ENCODE data around the gene CFAP77. TPM values are rescaled to one million over a fixed set of nuclear protein-coding genes. Genes with fewer than 3 reads are reported as not detected.

CFAP77 gene
- total and polyA plus RNA-seq, 2 of the 4 experiments (the other 2 are of a cell fraction) = not detected

DNA sequence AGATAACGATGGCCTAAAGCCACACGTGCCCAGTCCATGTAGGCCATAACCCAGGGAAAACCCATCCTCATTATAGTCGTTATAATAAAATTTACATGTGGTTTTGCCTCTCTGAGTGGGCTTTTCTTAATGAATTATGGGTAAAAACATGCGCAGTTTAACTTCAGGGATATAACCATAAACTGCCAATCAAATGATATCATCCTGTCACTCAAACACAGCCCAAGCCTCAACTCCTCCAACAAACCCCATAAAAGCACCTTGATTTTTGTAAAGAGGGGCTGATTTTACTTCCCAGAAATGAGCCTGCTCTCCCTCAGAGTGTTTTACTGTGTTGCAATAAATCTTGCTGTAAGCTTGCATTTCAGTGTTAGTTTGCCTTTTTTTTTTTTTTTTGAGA is 39.4 kb upstream of the CFAP77 start:
- no peak overlapping the region for H3K4me3 ChIP-seq (ENCODE audit: insufficient read depth, low read depth, low read length)
- intact Hi-C loops (cut with micrococcal nuclease) (no loop called here), in situ Hi-C loops (cut with MboI; ENCODE audit: low sequenced_read_pairs) (no loop called here), dilution Hi-C loops (cut with HindIII; ENCODE audit: low sequenced_read_pairs, unreplicated experiment) (no loop called here)
- H2BK20ac ChIP-seq (ENCODE audit: low read depth, low read length) = no peak overlapping the region
- POLR2A ChIA-PET (ENCODE audit: unreplicated experiment) = no interaction called here
- H3K56ac ChIP-seq (ENCODE audit: extremely low read depth, insufficient read depth, low read length) = no peak overlapping the region
- no peak overlapping the region for H3K14ac ChIP-seq (replicated peaks; ENCODE audit: low read depth, low read length)
- peaks cover 3% of the 10 kb centered on the region; the same call in 1 of the 2 replicates for H3K9me1 ChIP-seq (ENCODE audit: insufficient read depth, low read length)
- BruUV-seq (replicated peaks) = no TSS peak
- peaks cover 3% of the 10 kb centered on the region for H3K4me1 ChIP-seq (ENCODE audit: control insufficient read depth, insufficient read depth, low read length)
- H2BK15ac ChIP-seq (ENCODE audit: low read depth, low read length) = no peak overlapping the region
- TF ChIP-seq SMC3 (IDR thresholded peaks at IDR 0.05; ENCODE audit: low read depth, low read length) (no peak), RFX5 (IDR thresholded peaks at IDR 0.05; ENCODE audit: low read depth, low read length) (no peak), MAFK (IDR thresholded peaks at IDR 0.05; ENCODE audit: low read depth, low read length) (no peak), NFE2L2 (IDR thresholded peaks at IDR 0.05; ENCODE audit: low read depth, low read length) (no peak), POLR2A (IDR thresholded peaks at IDR 0.05; ENCODE audit: low read depth, low read length) (no peak), CHD1 (IDR thresholded peaks at IDR 0.05; ENCODE audit: low read depth, low read length) (no peak), CEBPB (IDR thresholded peaks at IDR 0.05; ENCODE audit: low read depth, low read length) (no peak), RAD21 (IDR thresholded peaks at IDR 0.05; ENCODE audit: low read length) (no peak), BHLHE40 (IDR thresholded peaks at IDR 0.05; ENCODE audit: low read depth, low read length) (no peak), RCOR1 (IDR thresholded peaks at IDR 0.05; ENCODE audit: insufficient replicate concordance, low read length) (no peak), MAZ (IDR thresholded peaks at IDR 0.05; ENCODE audit: borderline replicate concordance, low read depth, low read length) (no peak), MXI1 (IDR thresholded peaks at IDR 0.05; ENCODE audit: borderline replicate concordance, low read depth, low read length) (no peak), FOS (IDR thresholded peaks at IDR 0.05; ENCODE audit: low read depth, low read length) (no peak)
- TF ChIP-seq, protein P1, sequence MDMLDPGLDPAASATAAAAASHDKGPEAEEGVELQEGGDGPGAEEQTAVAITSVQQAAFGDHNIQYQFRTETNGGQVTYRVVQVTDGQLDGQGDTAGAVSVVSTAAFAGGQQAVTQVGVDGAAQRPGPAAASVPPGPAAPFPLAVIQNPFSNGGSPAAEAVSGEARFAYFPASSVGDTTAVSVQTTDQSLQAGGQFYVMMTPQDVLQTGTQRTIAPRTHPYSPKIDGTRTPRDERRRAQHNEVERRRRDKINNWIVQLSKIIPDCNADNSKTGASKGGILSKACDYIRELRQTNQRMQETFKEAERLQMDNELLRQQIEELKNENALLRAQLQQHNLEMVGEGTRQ (IDR thresholded peaks at IDR 0.05; ENCODE audit: low read depth, low read length) = no peak
- TF ChIP-seq, protein P2, sequence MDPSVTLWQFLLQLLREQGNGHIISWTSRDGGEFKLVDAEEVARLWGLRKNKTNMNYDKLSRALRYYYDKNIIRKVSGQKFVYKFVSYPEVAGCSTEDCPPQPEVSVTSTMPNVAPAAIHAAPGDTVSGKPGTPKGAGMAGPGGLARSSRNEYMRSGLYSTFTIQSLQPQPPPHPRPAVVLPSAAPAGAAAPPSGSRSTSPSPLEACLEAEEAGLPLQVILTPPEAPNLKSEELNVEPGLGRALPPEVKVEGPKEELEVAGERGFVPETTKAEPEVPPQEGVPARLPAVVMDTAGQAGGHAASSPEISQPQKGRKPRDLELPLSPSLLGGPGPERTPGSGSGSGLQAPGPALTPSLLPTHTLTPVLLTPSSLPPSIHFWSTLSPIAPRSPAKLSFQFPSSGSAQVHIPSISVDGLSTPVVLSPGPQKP (IDR thresholded peaks at IDR 0.05; ENCODE audit: borderline replicate concordance, low read depth, low read length) = no peak
- TF ChIP-seq, protein P3, sequence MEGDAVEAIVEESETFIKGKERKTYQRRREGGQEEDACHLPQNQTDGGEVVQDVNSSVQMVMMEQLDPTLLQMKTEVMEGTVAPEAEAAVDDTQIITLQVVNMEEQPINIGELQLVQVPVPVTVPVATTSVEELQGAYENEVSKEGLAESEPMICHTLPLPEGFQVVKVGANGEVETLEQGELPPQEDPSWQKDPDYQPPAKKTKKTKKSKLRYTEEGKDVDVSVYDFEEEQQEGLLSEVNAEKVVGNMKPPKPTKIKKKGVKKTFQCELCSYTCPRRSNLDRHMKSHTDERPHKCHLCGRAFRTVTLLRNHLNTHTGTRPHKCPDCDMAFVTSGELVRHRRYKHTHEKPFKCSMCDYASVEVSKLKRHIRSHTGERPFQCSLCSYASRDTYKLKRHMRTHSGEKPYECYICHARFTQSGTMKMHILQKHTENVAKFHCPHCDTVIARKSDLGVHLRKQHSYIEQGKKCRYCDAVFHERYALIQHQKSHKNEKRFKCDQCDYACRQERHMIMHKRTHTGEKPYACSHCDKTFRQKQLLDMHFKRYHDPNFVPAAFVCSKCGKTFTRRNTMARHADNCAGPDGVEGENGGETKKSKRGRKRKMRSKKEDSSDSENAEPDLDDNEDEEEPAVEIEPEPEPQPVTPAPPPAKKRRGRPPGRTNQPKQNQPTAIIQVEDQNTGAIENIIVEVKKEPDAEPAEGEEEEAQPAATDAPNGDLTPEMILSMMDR (conservative IDR thresholded peaks at IDR 0.05; ENCODE audit: low read depth, low read length) = no peak
- H3K4me2 ChIP-seq (ENCODE audit: low read depth, low read length) = no peak overlapping the region
- DNase-seq (no peak), ATAC-seq (ENCODE audit: low read depth) (no peak)
- no peak overlapping the region for H2BK120ac ChIP-seq (ENCODE audit: low read depth, low read length)
- H3K4ac ChIP-seq (ENCODE audit: low read depth, low read length) = no peak overlapping the region
- H3K23ac ChIP-seq (ENCODE audit: low read depth, low read length) = no peak overlapping the region
- H2AK5ac ChIP-seq (ENCODE audit: low read depth, low read length) = no peak overlapping the region
- H3K9me3 ChIP-seq (ENCODE audit: control insufficient read depth, insufficient read depth, low read length) = no peaks in the 10 kb centered on the region
- no peak overlapping the region for H3K9ac ChIP-seq (ENCODE audit: low read depth, low read length)
- no peaks in the 10 kb centered on the region for H3K36me3 ChIP-seq (ENCODE audit: control insufficient read depth, insufficient read depth, low read length)
- H3K18ac ChIP-seq (ENCODE audit: low read depth, low read length) = no peak overlapping the region
- CTCF ChIA-PET = no interaction called here
- H3K27ac ChIP-seq (ENCODE audit: insufficient read depth, low read length) = no peak overlapping the region
- H2BK5ac ChIP-seq (ENCODE audit: low read depth, low read length, poor library complexity, severe bottlenecking) = no peak overlapping the region
- H3K79me1 ChIP-seq (ENCODE audit: low read depth in 1 of 2, low read length in 2 of 2) = no peaks in the 10 kb centered on the region
- H4K20me1 ChIP-seq (ENCODE audit: insufficient read depth, low read length) = no peaks in the 10 kb centered on the region
- H3K27me3 ChIP-seq (ENCODE audit: control insufficient read depth, insufficient read depth, low read length) = 0 out of 2 replicates have a peak, but pooled peaks cover 3% of the 10 kb centered on the region
- H4K91ac ChIP-seq (ENCODE audit: insufficient read depth, low read depth, low read length) = no peak overlapping the region
- no peak overlapping the region for H2AFZ ChIP-seq (replicated peaks; ENCODE audit: low read length, poor library complexity)
- no peak overlapping the region for H2AK9ac ChIP-seq (replicated peaks; ENCODE audit: low read depth, low read length, poor library complexity)
- WGBS, 2 experiments (ENCODE audit: extremely low coverage in 2 of 2, insufficient read length in 1 of 2) = no CpG with 5 or more reads among the region's 4 CpGs
- no peak overlapping the region for H4K8ac ChIP-seq (ENCODE audit: low read depth in 2 of 2, low read length in 2 of 2)
- no peak overlapping the region for H4K5ac ChIP-seq (ENCODE audit: low read depth, low read length)
